Endothelial cell of umbilical vein (primary cell): Measurements from ENCODE around the gene VPS8. TPM values are rescaled to one million over a fixed set of nuclear protein-coding genes. Genes with fewer than 3 reads are reported as not detected.

ENCODE experiments used
- BruUV-seq: library from RNA; stranded (reverse); fragments of 400-500 nt; replicated peaks from 2 replicates; lab custom pipeline; 2021; lab: Mats Ljungman, UMichigan
- CTCF ChIA-PET: fragments of 300-600, 350-600 bp; sonication (Branson Sonifier 250); formaldehyde crosslinking; loops from one replicate; lab custom pipeline; 2021; ENCODE audit warnings: antibody characterized with exemption, inconsistent platforms; lab: Charles Lee
- POLR2A ChIA-PET: fragments of 300-600, 350-600 bp; sonication (Branson Sonifier 250); formaldehyde crosslinking; loops from one replicate; lab custom pipeline; 2021; ENCODE audit warnings: antibody characterized with exemption, inconsistent platforms; lab: Charles Lee
- DNase-seq: peaks from one replicate; pipeline ENCODE4 v3.0.0-alpha.2; 2011; ENCODE audit warnings: low read depth, low spot score
- FAIRE-seq: peaks from 2 replicates; lab custom pipeline; 2011; peaks lifted over from hg19 to GRCh38; lab: Jason Lieb, UNC
- H2AFZ ChIP-seq: 2 replicates; pipeline ENCODE4 v1.6.0; 2012; ENCODE audit warnings: low read depth, low read length, control low read depth, inconsistent platforms
- H3K27ac ChIP-seq: 2 replicates; pipeline ENCODE4 v1.5.1; 2011; ENCODE audit warnings: low read depth, mild to moderate bottlenecking, control low read depth, low read length, moderate library complexity; ENCODE audit not compliant: insufficient read depth
- H3K27me3 ChIP-seq, 2 experiments: 2 replicates each; pipeline versions ENCODE4 v1.6.0 to v1.6.1; 2011; ENCODE audit warnings: low read length in 2 of 2, mixed read lengths in 1 of 2; ENCODE audit not compliant: control insufficient read depth in 2 of 2, insufficient read depth in 2 of 2
- H3K36me3 ChIP-seq, 2 experiments: 2 replicates in 1 of 2; 3 replicates in 1 of 2; pipeline ENCODE4 v1.5.1; 2011; ENCODE audit warnings: low read length in 2 of 2, mild to moderate bottlenecking in 1 of 2, moderate library complexity in 1 of 2; ENCODE audit not compliant: control insufficient read depth in 2 of 2, insufficient read depth in 2 of 2; ENCODE audit errors: extremely low read depth in 1 of 2
- H3K4me1 ChIP-seq: 3 replicates; pipeline ENCODE4 v1.5.1; 2011; ENCODE audit warnings: mild to moderate bottlenecking, low read length; ENCODE audit not compliant: control insufficient read depth, insufficient read depth; ENCODE audit errors: extremely low read depth
- H3K4me2 ChIP-seq: 2 replicates; pipeline ENCODE4 v1.6.1; 2011; ENCODE audit warnings: low read length, control low read depth, mixed read lengths; ENCODE audit not compliant: insufficient read depth
- H3K4me3 ChIP-seq, 3 experiments: fragments of 200-600 bp in 1 of 3; sonication (generic), shearing (Covaris generic) in 1 of 3; replicated peaks in 1 of 3; 2 replicates each; pipeline ENCODE4 v1.5.1; 2011 to 2016; ENCODE audit warnings: control low read depth in 3 of 3, low read length in 3 of 3, mild to moderate bottlenecking in 2 of 3, inconsistent platforms in 1 of 3, low read depth in 1 of 3, moderate library complexity in 1 of 3; ENCODE audit not compliant: insufficient read depth in 1 of 3
- H3K79me2 ChIP-seq: 2 replicates; pipeline ENCODE4 v1.6.0; 2012; ENCODE audit warnings: low read length, inconsistent platforms; ENCODE audit not compliant: control insufficient read depth, insufficient read depth
- H3K9ac ChIP-seq: replicated peaks from 2 replicates; pipeline ENCODE3; 2011; ENCODE audit warnings: low read length, control low read depth; ENCODE audit not compliant: insufficient read depth; ENCODE audit errors: extremely low read depth
- H3K9me1 ChIP-seq: replicated peaks from 3 replicates; pipeline ENCODE4 v1.6.0; 2011; ENCODE audit warnings: mild to moderate bottlenecking, low read length; ENCODE audit not compliant: control insufficient read depth, insufficient read depth; ENCODE audit errors: extremely low read depth
- H3K9me3 ChIP-seq: replicated peaks from 2 replicates; pipeline ENCODE4 v1.5.1; 2012; ENCODE audit warnings: low read length, inconsistent platforms; ENCODE audit not compliant: control insufficient read depth, insufficient read depth
- H4K20me1 ChIP-seq: replicated peaks from 2 replicates; pipeline ENCODE3; 2011; ENCODE audit warnings: mild to moderate bottlenecking, low read length; ENCODE audit not compliant: control insufficient read depth, insufficient read depth; ENCODE audit errors: extremely low read depth
- EZH2 ChIP-seq: IDR thresholded peaks from 2 replicates; pipeline ENCODE4 v1.6.1; 2012; ENCODE audit warnings: borderline replicate concordance, low read depth, mild to moderate bottlenecking, moderate library complexity, low read length, inconsistent platforms; ENCODE audit not compliant: severe bottlenecking
- FOS ChIP-seq: IDR thresholded peaks from 2 replicates; pipeline ENCODE4 v1.6.1; 2011; ENCODE audit warnings: mild to moderate bottlenecking, low read length, moderate library complexity, borderline replicate concordance; ENCODE audit not compliant: insufficient read depth
- GATA2 ChIP-seq: IDR thresholded peaks from 2 replicates; pipeline ENCODE4 v1.7.0; 2011; ENCODE audit warnings: low read depth, mild to moderate bottlenecking, moderate library complexity, mixed read lengths, low read length; ENCODE audit not compliant: insufficient read length, insufficient read depth
- JUN ChIP-seq: IDR thresholded peaks from 2 replicates; pipeline ENCODE4 v1.6.1; 2011; ENCODE audit warnings: borderline replicate concordance, low read depth; ENCODE audit not compliant: insufficient read length, insufficient read depth
- MYC ChIP-seq: IDR thresholded peaks from one replicate; pipeline ENCODE4 v1.6.1; 2011; ENCODE audit warnings: mild to moderate bottlenecking, low read depth, low read length
- POLR2A ChIP-seq: IDR thresholded peaks from 2 replicates; pipeline ENCODE4 v1.6.1; 2012; ENCODE audit warnings: low read depth, mild to moderate bottlenecking, control low read depth, low read length
- POLR2AphosphoS5 ChIP-seq: IDR thresholded peaks from 2 replicates; pipeline ENCODE4 v1.6.1; 2012; ENCODE audit warnings: low read depth, mild to moderate bottlenecking, control low read depth, low read length, moderate library complexity; ENCODE audit not compliant: insufficient read depth
- dilution Hi-C: fragments of 300-500 bp; cut with MboI; formaldehyde crosslinking; loops from one replicate; pipeline ENCODE4 v1.15.0; 2019; ENCODE audit warnings: low sequenced_read_pairs; ENCODE audit not compliant: extremely low pct_ligation_motif_present
- intact Hi-C: fragments of 100-400 bp; cut with micrococcal nuclease; formaldehyde crosslinking; loops from one replicate; pipeline ENCODE4 v1.10.0; 2022
- polyA plus RNA-seq, 4 experiments: library from polyadenylated mRNA; depleted of rRNA in 3 of 4; stranded (reverse) in 3 of 4; unstranded in 1 of 4; fragments of >200 nt; gene quantifications; 2 replicates each; pipeline versions ENCODE4 v1.2.1 to v1.2.3, GENCODE V29; 2011 to 2012; ENCODE audit warnings: missing spikeins in 1 of 4
- total RNA-seq: library from RNA; stranded (reverse); gene quantifications from 2 replicates; pipeline ENCODE4 v1.2.3, GENCODE V29; 2021
- TF ChIP-seq, protein P1 (sequence below): IDR thresholded peaks from 2 replicates; pipeline ENCODE4 v1.6.1; 2011; ENCODE audit not compliant: insufficient read depth, insufficient read length
- TF ChIP-seq, protein P2 (sequence below), 2 donors: IDR thresholded peaks; 1 replicate in 1 of 2; 2 replicates in 1 of 2; pipeline ENCODE4 v1.5.1; 2011; ENCODE audit warnings: low read length in 2 of 2, mild to moderate bottlenecking in 2 of 2, moderate library complexity in 2 of 2, control low read depth in 1 of 2, inconsistent platforms in 1 of 2, low read depth in 1 of 2; ENCODE audit not compliant: insufficient read depth in 1 of 2; ENCODE audit errors: extremely low read depth in 1 of 2

The VPS8 gene
- total and polyA plus RNA-seq, 2 donors (not counting 3 experiments of a cell fraction or from before 2014, with no cell fraction given) = 13.7 to 51.6 TPM

DNA sequence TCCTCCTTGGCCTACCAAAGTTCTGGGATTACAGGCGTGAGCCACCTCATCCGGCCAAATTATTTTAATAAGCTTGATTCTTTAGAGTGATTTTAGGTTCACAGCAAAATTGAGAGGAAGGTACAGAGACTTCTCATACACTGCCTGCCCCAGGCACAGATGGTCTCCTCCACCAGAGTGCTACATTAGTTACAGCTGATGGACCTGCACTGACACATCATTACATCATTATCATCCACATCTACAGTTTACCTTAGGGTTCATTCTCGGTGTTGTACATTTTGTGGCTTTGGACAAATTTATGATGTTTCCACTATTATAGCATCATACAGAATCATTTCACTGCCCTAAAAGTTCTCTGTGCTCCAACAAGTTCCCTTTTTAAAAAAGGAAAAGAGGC, 4.4 kb upstream of the VPS8 start:
- no peak for FAIRE-seq
- Histone ChIP-seq H3K27ac (no peak overlapping the region), H4K20me1 (no peaks in the 10 kb centered on the region), H3K4me3 (no peak overlapping the region), H3K79me2 (peaks cover 1% of the 10 kb centered on the region), H3K9me1 (no peaks in the 10 kb centered on the region), H3K4me1 (no peaks in the 10 kb centered on the region), H3K9ac (no peak overlapping the region), H2AFZ (no peak overlapping the region), H3K9me3 (no peaks in the 10 kb centered on the region), H3K36me3 (no peaks in the 10 kb centered on the region), H3K4me2 (no peak overlapping the region), H3K27me3 (peaks cover 12 to 17% of the 10 kb centered on the region in 2 experiments)
- TF ChIP-seq FOS (no peak), GATA2 (no peak), MYC (no peak), EZH2 (no peak), JUN (no peak), POLR2A (no peak), POLR2AphosphoS5 (no peak)
- TF ChIP-seq, protein P1, sequence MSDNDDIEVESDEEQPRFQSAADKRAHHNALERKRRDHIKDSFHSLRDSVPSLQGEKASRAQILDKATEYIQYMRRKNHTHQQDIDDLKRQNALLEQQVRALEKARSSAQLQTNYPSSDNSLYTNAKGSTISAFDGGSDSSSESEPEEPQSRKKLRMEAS = no peak
- TF ChIP-seq, protein P2, sequence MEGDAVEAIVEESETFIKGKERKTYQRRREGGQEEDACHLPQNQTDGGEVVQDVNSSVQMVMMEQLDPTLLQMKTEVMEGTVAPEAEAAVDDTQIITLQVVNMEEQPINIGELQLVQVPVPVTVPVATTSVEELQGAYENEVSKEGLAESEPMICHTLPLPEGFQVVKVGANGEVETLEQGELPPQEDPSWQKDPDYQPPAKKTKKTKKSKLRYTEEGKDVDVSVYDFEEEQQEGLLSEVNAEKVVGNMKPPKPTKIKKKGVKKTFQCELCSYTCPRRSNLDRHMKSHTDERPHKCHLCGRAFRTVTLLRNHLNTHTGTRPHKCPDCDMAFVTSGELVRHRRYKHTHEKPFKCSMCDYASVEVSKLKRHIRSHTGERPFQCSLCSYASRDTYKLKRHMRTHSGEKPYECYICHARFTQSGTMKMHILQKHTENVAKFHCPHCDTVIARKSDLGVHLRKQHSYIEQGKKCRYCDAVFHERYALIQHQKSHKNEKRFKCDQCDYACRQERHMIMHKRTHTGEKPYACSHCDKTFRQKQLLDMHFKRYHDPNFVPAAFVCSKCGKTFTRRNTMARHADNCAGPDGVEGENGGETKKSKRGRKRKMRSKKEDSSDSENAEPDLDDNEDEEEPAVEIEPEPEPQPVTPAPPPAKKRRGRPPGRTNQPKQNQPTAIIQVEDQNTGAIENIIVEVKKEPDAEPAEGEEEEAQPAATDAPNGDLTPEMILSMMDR (IDR thresholded peaks at IDR 0.05; ENCODE audit: extremely low read depth in 1 of 2, insufficient read depth in 1 of 2, low read depth in 1 of 2, low read length in 2 of 2) = no peak
- intact Hi-C loops (no loop called here), dilution Hi-C loops (no loop called here)
- CTCF ChIA-PET = interaction anchor here (0.9 to 1.7 kb wide), 4 partner anchors 8 to 436 kb away, joined by 3 to 11 read pairs (median 4); partner anchors contain the start of gene EPHB3
- DNase-seq = no peak
- POLR2A ChIA-PET = no interaction called here
- BruUV-seq = no TSS peak
